Activated T-helper 1 cell treated with anti-CD3 and anti-CD28 coated beads, Interleukin-2, amount 50 U/mL, for 16 hours (primary cell): Measurements from ENCODE around the gene DNAAF8.

Experiments
- DNase-seq, 2 donors: peaks; one replicate each; pipeline ENCODE4 v3.0.0-alpha.2; 2020; ENCODE audit warnings: low read depth in 1 of 2, low spot score in 1 of 2

Gene DNAAF8

GRCh38 chr16:4750896-4751295 is 16.6 kb downstream of the DNAAF8 start:
- DNase-seq, result no peak

- DNase-seq, result no peak
Measured at GRCh38 chr16:4752351-4753100, 18.2 kb downstream of the DNAAF8 start.

GRCh38 chr16:4753227-4753626 is 18.9 kb downstream of the DNAAF8 start:
- no peak for DNase-seq

DNA sequence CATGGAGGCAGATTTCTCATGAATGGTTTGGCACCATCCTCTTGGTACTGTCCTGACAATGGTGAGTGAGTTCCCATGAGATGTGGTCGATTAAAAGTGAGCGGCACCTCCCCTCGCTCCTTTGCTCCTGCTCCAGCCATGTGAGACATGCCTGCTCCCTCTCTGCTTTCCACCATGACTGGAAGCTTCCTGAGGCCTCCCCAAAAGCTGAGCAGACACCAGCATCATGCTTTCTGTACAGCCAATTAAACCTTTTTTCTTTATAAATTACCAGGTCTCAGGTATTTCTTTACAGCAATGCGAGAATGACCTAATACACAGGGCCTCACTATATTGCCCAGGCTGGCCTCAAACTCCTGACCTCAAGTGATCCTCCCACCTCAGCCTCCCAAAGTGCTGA is 20.5 kb downstream of the DNAAF8 start:
- no peak for DNase-seq

DNA sequence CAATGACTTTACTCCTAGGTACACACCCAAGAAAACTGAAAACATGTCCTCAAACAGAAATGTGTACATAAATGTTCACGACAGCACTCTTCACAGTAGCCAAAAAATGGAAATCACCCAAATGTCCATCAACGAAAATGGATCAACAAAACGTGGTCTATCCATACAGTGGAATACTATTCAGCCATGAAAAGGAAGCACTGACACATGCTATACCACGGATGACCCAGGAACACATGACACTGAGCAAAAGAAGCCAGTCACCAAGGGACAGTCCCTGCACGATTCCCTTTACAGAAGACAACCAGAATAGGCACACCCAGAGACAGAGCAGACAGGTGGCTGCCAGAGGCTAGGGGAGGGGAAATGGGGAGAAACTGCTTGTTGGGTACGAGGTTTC is 21.4 kb downstream of the DNAAF8 start:
- DNase-seq, result no peak

- DNase-seq, result no peak
Measured at GRCh38 chr16:4760221-4760910, 26.0 kb downstream of the DNAAF8 start.

- DNase-seq, result no peak
Measured at GRCh38 chr16:4762205-4762604, 27.9 kb downstream of the DNAAF8 start.

DNA sequence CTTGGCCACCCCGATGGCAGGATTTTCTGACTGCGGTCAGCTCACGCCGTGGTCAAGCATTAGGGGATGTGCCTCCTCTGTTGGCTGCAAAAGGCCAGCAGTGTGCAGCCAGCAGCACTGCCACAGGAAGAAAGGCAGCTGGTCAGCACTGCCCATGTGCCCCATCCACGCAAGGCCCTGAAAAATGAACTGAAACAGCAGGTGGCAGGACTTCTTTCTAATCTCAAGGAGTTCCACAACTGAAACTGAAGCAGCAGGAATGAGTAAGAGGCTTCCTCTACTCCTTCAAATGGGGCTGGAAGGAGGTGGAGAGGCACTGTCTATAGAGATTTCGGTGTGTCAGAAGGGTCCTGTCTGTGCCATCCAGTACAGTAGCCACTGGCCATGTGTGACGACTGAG is 29.5 kb downstream of the DNAAF8 start:
- DNase-seq, result no peak

DNA sequence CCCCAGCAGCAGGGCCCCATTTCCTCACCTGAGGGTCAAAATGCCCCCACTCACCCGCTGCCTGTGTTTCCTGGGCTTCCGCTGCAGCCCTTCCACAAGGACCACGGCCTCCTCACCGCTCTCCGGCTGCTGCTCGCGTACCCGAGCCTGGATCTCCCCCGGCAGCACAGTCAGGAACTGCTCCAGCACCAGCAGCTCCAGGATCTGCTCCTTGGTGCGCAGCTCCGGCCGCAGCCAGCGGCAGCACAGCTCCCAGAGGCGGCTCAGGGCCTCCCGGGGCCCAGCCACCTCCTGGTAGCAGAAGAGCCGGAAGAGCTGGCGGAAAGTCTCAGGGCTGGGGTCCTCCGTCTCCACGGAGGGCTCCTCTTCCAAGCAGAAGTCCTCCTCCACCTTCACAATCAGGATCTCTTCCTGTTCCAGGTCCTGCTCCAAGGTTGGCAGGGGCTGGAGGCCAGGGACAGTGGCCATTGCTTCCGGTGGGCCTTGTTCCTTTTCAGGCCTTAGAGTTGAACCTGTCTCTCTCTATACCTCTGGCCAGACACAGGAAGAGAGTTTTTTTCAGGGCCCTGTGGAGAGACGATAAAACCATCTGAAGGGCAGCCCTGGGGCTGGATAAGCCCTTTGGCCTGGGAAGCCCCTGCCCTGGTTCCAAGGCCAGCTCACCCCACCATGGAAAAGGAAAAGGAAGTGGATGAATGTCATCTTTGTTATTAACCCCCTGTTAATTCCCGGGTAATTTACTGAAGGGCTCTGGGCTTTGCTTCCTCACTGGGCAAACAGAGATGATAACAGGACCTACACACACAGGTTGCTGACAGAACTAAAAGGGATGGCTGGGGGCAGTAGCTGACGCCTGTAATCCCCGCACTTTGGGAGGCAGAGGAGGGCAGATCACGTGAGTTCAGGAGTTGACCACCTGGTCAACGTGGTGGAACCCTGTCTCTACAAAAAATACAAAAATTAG is 31.5 kb downstream of the DNAAF8 start:
- DNase-seq, result no peak

GRCh38 chr16:4766875-4767628 is 32.7 kb downstream of the DNAAF8 start, which contains the start of gene ZNF500:
TSS of gene ZNF500 (minus strand) at chr16:4767162. CDS start at chr16:4765978, 1,184 bp downstream.
- peak; percentile 93 to 96 for DNase-seq

DNA sequence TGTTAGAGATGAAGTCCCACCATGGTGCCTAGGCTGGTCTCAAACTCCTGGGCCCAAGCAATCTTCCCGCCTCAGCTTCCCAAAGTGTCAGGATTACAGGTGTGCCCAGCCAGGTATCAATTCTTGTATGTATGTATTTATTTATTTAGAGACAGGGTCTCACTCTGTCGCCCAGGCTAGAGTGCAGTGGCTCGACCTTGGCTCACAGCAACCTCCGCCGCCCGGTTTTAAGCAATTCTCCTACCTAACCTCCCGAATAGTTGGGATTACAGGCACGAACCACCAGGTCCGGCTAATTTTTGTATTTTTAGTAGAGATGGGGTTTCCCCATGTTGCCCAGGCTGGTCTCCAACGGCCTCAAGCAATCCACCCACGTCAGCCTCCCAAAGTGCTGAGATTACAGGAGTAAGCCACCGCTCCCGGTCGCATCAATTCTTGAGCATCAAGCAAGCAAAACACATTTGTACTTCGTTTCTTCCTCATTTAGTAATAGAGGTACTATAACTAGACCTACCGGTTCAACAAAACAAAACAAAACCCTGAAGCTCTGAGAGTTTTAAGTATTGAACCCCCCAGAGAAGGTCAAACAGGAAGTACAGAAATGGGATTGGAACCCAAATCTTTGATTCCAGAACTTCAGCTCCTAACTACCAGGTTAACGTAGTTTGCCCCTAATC is 33.7 kb downstream of the DNAAF8 start:
- no peak for DNase-seq

GRCh38 chr16:4768549-4769305 is 34.4 kb downstream of the DNAAF8 start:
- DNase-seq, result peak; percentile 75 to 78

- no peak for DNase-seq
Measured at GRCh38 chr16:4769306-4769638, 34.9 kb downstream of the DNAAF8 start.

GRCh38 chr16:4771646-4772045 is 37.3 kb downstream of the DNAAF8 start:
- DNase-seq, result no peak

DNA sequence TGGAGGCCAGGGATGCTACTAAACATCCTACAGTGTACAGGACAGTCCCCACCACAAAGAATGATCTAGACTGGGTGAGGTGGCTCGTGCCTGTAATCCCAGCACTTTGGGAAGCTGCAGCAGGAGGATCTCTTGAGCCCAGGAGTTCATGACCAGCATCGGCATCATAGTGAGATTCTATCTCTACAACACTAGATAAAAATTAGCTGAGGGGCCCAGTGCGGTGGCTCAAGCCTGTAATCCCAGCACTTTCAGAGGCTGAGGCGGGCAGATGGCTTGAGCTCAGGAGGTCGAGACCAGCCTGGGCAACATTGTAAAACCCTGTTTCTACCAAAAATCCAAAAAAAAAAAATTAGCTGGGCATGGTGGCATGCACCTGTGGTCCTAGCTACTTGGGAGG is 38.0 kb downstream of the DNAAF8 start:
- DNase-seq, result no peak

- DNase-seq, result no peak
Measured at GRCh38 chr16:4775005-4775404, 40.7 kb downstream of the DNAAF8 start.

GRCh38 chr16:4776141-4776705 is 41.9 kb downstream of the DNAAF8 start:
- no peak for DNase-seq

DNA sequence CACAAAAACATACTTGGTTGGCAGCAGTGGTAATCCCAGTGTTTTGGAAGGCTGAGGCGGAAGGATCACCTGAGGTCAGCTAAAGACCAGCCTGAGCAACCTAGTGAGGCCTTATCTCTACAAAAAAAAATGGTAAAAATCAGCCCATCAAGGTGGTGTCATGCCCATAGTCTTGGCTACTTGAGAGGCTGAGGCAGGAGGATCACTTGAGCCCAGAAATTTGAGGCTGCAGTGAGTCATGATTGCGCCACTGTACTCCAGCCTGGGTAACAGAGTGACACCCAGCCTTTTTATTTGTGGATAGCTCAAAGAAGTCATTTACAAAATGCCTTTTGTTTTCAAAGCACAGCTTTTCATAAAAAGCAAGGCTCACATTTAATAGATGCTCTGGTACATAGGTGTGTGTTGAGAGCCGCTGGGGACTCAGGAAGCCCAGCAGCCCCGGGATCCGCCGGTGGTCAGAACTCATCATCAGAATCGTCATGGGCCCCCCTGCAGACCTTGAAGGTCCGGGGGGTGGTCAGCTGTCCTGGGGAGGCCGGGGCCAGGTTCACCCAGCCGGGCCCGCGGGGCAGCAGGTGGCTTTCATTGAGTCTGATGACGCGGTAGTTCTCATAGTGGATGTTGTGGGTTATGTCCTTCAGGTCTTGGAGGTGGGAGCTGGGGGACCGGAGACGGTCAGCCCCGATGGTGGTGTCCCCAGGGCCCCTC is 43.2 kb downstream of the DNAAF8 start:
- DNase-seq, result no peak

GRCh38 chr16:4778050-4778392 is 43.7 kb downstream of the DNAAF8 start:
- no peak for DNase-seq
